C4-2B (cell line): Measurements from ENCODE around the gene TUBGCP6.

Experiments used
- H3K27ac ChIP-seq: fragments of 450-650 bp; 2 replicates; pipeline ENCODE4 v1.5.1; 2017
- CTCF ChIP-seq: fragments of 450-650 bp; conservative IDR thresholded peaks from 2 replicates; pipeline ENCODE4 v1.5.1; 2017; ENCODE audit warnings: mild to moderate bottlenecking
- ZFX ChIP-seq: fragments of 450-650 bp; IDR thresholded peaks from 2 replicates; pipeline ENCODE4 v1.6.1; 2017

The TUBGCP6 gene

GRCh38 chr22:50202130-50202666 is 42.6 kb downstream of the TUBGCP6 start:
- peak overlapping the region; percentile 89 for H3K27ac ChIP-seq
- TF ChIP-seq CTCF (no peak), ZFX (no peak)

- peak overlapping the region; percentile 89 for H3K27ac ChIP-seq
- TF ChIP-seq CTCF = no peak; the same call in 1 of the 2 replicates
- TF ChIP-seq ZFX = peak; percentile 97
Measured at GRCh38 chr22:50201191-50202129, 43.4 kb downstream of the TUBGCP6 start.

- TF ChIP-seq ZFX (no peak), CTCF (no peak)
- peak within 1 kb of the TSS; percentile 89 for H3K27ac ChIP-seq
Measured at GRCh38 chr22:50200461-50201190, 44.2 kb downstream of the TUBGCP6 start, which contains the start of gene SELENOO. Gene SELENOO, plus strand, starts transcription at chr22:50201011. Its CDS starts 26 bp downstream, at chr22:50201037.

- peak overlapping the region; percentile 89 for H3K27ac ChIP-seq
- no peak for TF ChIP-seq CTCF
- no peak for TF ChIP-seq ZFX
Measured at GRCh38 chr22:50199829-50200460, 44.9 kb downstream of the TUBGCP6 start.

- H3K27ac ChIP-seq = no peak overlapping the region; the same call in 1 of the 2 replicates
- no peak for TF ChIP-seq CTCF
- TF ChIP-seq ZFX = no peak
Measured at GRCh38 chr22:50199251-50199721, 45.5 kb downstream of the TUBGCP6 start.

- TF ChIP-seq ZFX = no peak
- no peak for TF ChIP-seq CTCF
- no peak overlapping the region for H3K27ac ChIP-seq
Measured at GRCh38 chr22:50198624-50199017, 46.2 kb downstream of the TUBGCP6 start.
